B cell (primary cell): ENCODE measurements around the gene DPCD. TPM values are rescaled to one million over a fixed set of nuclear protein-coding genes. Genes with fewer than 3 reads are reported as not detected.

Source experiments
- ATAC-seq: fragments of 200-7000 bp; cut with Tn5 transposase; one replicate; pipeline ENCODE4 v1.10.0; 2021; ENCODE audit warnings: low read depth, mild to moderate bottlenecking, moderate number of reproducible peaks, moderate library complexity
- CTCF ChIA-PET: fragments of 350-600 bp; sonication (Branson Sonifier 250); formaldehyde crosslinking; loops from one replicate; lab custom pipeline; 2021; ENCODE audit warnings: antibody characterized with exemption, inconsistent platforms; lab: Charles Lee
- POLR2A ChIA-PET: fragments of 350-600 bp; sonication (Branson Sonifier 250); formaldehyde crosslinking; loops from one replicate; lab custom pipeline; 2021; ENCODE audit warnings: antibody characterized with exemption; lab: Charles Lee
- DNase-seq: peaks from one replicate; pipeline ENCODE4 v3.0.0; 2013
- H2AFZ ChIP-seq: 2 replicates; pipeline ENCODE4 v1.6.1; 2012; ENCODE audit warnings: mild to moderate bottlenecking, low read depth, low read length; ENCODE audit not compliant: insufficient read depth, poor library complexity, severe bottlenecking
- H3K27ac ChIP-seq, 2 donors: 1 replicate in 1 of 2; 2 replicates in 1 of 2; pipeline ENCODE4 v1.5.1; 2012 to 2013; ENCODE audit warnings: low read length in 2 of 2, mild to moderate bottlenecking in 2 of 2, moderate library complexity in 1 of 2
- H3K27me3 ChIP-seq, 4 experiments: fragments of 200-600 bp in 1 of 4; sonication (generic) in 1 of 4; replicated peaks in 1 of 4; 1 replicate in 2 of 4; 2 replicates in 2 of 4; pipeline versions ENCODE4 v1.6.1 to v1.7.0; 2013 to 2016; ENCODE audit warnings: low read length in 3 of 4, mild to moderate bottlenecking in 2 of 4, mixed read lengths in 1 of 4, moderate library complexity in 1 of 4; ENCODE audit not compliant: insufficient read depth in 4 of 4, control insufficient read depth in 3 of 4; ENCODE audit errors: control extremely low read depth in 1 of 4
- H3K36me3 ChIP-seq, 2 experiments: replicated peaks in 1 of 2; 1 replicate in 1 of 2; 2 replicates in 1 of 2; pipeline versions ENCODE4 v1.6.1 to v1.7.1; 2013; ENCODE audit warnings: low read length in 1 of 2; ENCODE audit not compliant: insufficient read depth in 2 of 2, control insufficient read depth in 1 of 2; ENCODE audit errors: control extremely low read depth in 1 of 2, extremely low read depth in 1 of 2
- H3K4me1 ChIP-seq, 2 donors: fragments of 200-600 bp in 1 of 2; sonication (generic) in 1 of 2; 1 replicate in 1 of 2; 2 replicates in 1 of 2; pipeline versions ENCODE4 v1.5.1 to v1.6.1; 2013 to 2017; ENCODE audit warnings: low read length in 2 of 2; ENCODE audit not compliant: control insufficient read depth in 2 of 2, insufficient read depth in 2 of 2
- H3K4me2 ChIP-seq: replicated peaks from 2 replicates; pipeline ENCODE3; 2012; ENCODE audit warnings: mild to moderate bottlenecking, low read depth, low read length; ENCODE audit not compliant: poor library complexity, severe bottlenecking
- H3K4me3 ChIP-seq, 5 experiments: fragments of 200-600 bp in 1 of 5; sonication (generic) in 1 of 5; 1 replicate in 3 of 5; 2 replicates in 2 of 5; pipeline versions ENCODE4 v1.5.1 to v1.7.0; 2011 to 2016; ENCODE audit warnings: low read length in 4 of 5, mild to moderate bottlenecking in 4 of 5, low read depth in 2 of 5, control low read depth in 1 of 5, moderate library complexity in 1 of 5; ENCODE audit not compliant: insufficient read depth in 1 of 5; ENCODE audit errors: control extremely low read depth in 1 of 5, extremely low read depth in 1 of 5
- H3K79me2 ChIP-seq: fragments of 200-600 bp; sonication (generic); one replicate; pipeline ENCODE4 v1.6.0; 2016; ENCODE audit warnings: low read length; ENCODE audit not compliant: control insufficient read depth, insufficient read depth
- H3K9ac ChIP-seq: fragments of 200-600 bp; sonication (generic); 2 replicates; pipeline ENCODE4 v1.6.1; 2017; ENCODE audit warnings: mild to moderate bottlenecking, low read length, moderate library complexity
- H3K9me3 ChIP-seq, 3 donors: one replicate each; pipeline versions ENCODE4 v1.6.1 to v1.7.1; 2013; ENCODE audit warnings: low read length in 2 of 3; ENCODE audit not compliant: control insufficient read depth in 2 of 3, insufficient read depth in 1 of 3; ENCODE audit errors: control extremely low read depth in 1 of 3
- H4K20me1 ChIP-seq: 2 replicates; pipeline ENCODE4 v1.6.0; 2012; ENCODE audit warnings: mild to moderate bottlenecking, low read length; ENCODE audit not compliant: insufficient read depth, control insufficient read depth, poor library complexity, severe bottlenecking
- H3K27ac Mint-ChIP-seq: one replicate; pipeline ENCODE4 v1.8.0; 2021; ENCODE audit warnings: mixed read lengths
- H3K27me3 Mint-ChIP-seq: one replicate; pipeline ENCODE4 v1.8.0; 2021; ENCODE audit warnings: mixed read lengths
- H3K4me1 Mint-ChIP-seq: one replicate; pipeline ENCODE4 v1.8.0; 2021; ENCODE audit warnings: mixed read lengths
- H3K4me3 Mint-ChIP-seq: one replicate; pipeline ENCODE4 v1.8.0; 2021; ENCODE audit warnings: mixed read lengths
- H3K9me3 Mint-ChIP-seq: one replicate; pipeline ENCODE4 v1.8.0; 2022; ENCODE audit warnings: mixed read lengths; ENCODE audit not compliant: insufficient read depth
- CTCF ChIP-seq: fragments of 200-600 bp; IDR thresholded peaks from one replicate; pipeline ENCODE4 v1.8.0; 2022; ENCODE audit warnings: antibody characterized with exemption, mild to moderate bottlenecking
- EZH2 ChIP-seq: IDR thresholded peaks from 2 replicates; pipeline ENCODE4 v1.6.1; 2012; ENCODE audit warnings: borderline replicate concordance, low read depth, mild to moderate bottlenecking, moderate library complexity, low read length; ENCODE audit not compliant: insufficient read depth, poor library complexity, severe bottlenecking
- WGBS: methylation state at CpG from one replicate; pipeline ENCODE4 v1.1.5; 2013; ENCODE audit warnings: missing lambda C conversion rate; ENCODE audit not compliant: insufficient coverage; 5-methylcytosine and 5-hydroxymethylcytosine counted together
- intact Hi-C: fragments of 100-400 bp; cut with micrococcal nuclease; formaldehyde crosslinking; loops from one replicate; pipeline ENCODE4 v1.10.0; 2022
- polyA plus RNA-seq: library from polyadenylated mRNA; depleted of rRNA; stranded (reverse); fragments of >200 nt; gene quantifications from 2 replicates; pipeline ENCODE4 v1.2.3, GENCODE V29; 2012
- total RNA-seq, 2 donors: library from RNA; stranded (reverse); fragments of 120-200 nt in 1 of 2; gene quantifications; 1 replicate in 1 of 2; 2 replicates in 1 of 2; pipeline versions ENCODE4 v1.2.3 to v1.2.4, GENCODE V29; 2013 to 2022

The DPCD gene
- total and polyA plus RNA-seq, 2 donors (not counting 1 experiment from before 2014, with no cell fraction given), result 0.88 to 2.2 TPM

GRCh38 chr10:101629837-101630632 is 41.9 kb downstream of the DPCD start:
- Histone ChIP-seq H4K20me1 (peaks cover 78% of the 10 kb centered on the region), H3K9me3 (no peaks in the 10 kb centered on the region), H3K36me3 (peaks cover 0 to 49% of the 10 kb centered on the region in 2 experiments), H2AFZ (no peak overlapping the region), H3K79me2 (peaks cover 45% of the 10 kb centered on the region), H3K27ac (no peak overlapping the region), H3K4me1 (no peaks in the 10 kb centered on the region), H3K27me3 (no peaks in the 10 kb centered on the region), H3K4me2 (no peak overlapping the region), H3K9ac (no peak overlapping the region), H3K4me3 (no peak overlapping the region)
- POLR2A ChIA-PET, result no interaction called here
- TF ChIP-seq EZH2 (no peak), CTCF (no peak)
- H3K27ac Mint-ChIP-seq, result no peak overlapping the region
- CTCF ChIA-PET, result no interaction called here
- H3K9me3 Mint-ChIP-seq, result no peaks in the 10 kb centered on the region
- DNase-seq (no peak), ATAC-seq (no peak)
- H3K4me3 Mint-ChIP-seq, result no peak overlapping the region
- H3K27me3 Mint-ChIP-seq, result no peaks in the 10 kb centered on the region
- intact Hi-C loops, result no loop called here
- peaks cover 7% of the 10 kb centered on the region for H3K4me1 Mint-ChIP-seq
- 98% methylated on average over 6 of the region's 13 CpGs for WGBS

DNA sequence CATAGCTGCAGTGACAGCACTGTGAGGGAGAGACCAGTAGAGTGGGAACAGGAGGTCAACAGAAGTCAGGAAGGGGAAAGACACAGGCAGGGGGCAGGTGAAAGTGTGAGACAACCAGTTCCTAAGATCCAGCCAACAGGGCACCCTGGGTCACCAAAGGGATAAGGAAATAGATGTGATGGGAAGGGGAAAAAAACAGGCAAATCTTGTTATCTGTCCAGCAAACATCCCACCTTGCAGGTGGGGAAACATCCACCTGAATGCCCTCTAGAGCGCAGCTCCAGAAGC is 42.5 kb downstream of the DPCD start:
- Histone ChIP-seq H3K4me2 (no peak overlapping the region), H3K27ac (no peak overlapping the region), H3K27me3 (no peaks in the 10 kb centered on the region), H3K9ac (no peak overlapping the region), H3K36me3 (peaks cover 0 to 49% of the 10 kb centered on the region in 2 experiments), H3K4me3 (no peak overlapping the region), H2AFZ (no peak overlapping the region), H3K79me2 (peaks cover 45% of the 10 kb centered on the region), H3K9me3 (no peaks in the 10 kb centered on the region), H4K20me1 (peaks cover 72% of the 10 kb centered on the region), H3K4me1 (no peaks in the 10 kb centered on the region)
- no peak for ATAC-seq
- Mint-ChIP-seq H3K27me3 (no peaks in the 10 kb centered on the region), H3K4me1 (peaks cover 5% of the 10 kb centered on the region), H3K27ac (no peak overlapping the region), H3K9me3 (no peaks in the 10 kb centered on the region), H3K4me3 (no peak overlapping the region)
- POLR2A ChIA-PET, result no interaction called here
- TF ChIP-seq EZH2 (no peak), CTCF (no peak)
- intact Hi-C loops, result no loop called here
- DNase-seq, result no peak
- CTCF ChIA-PET, result no interaction called here
- 100% methylated on average over 1 of the region's 1 CpG for WGBS
